ENCODE data around the gene RANBP1.
"Not testable (repeated sequence)": the region's sequence is repeated elsewhere in the genome, so short reads cannot be mapped to it uniquely, and the experiment has no call there.

Gene RANBP1

DNA sequence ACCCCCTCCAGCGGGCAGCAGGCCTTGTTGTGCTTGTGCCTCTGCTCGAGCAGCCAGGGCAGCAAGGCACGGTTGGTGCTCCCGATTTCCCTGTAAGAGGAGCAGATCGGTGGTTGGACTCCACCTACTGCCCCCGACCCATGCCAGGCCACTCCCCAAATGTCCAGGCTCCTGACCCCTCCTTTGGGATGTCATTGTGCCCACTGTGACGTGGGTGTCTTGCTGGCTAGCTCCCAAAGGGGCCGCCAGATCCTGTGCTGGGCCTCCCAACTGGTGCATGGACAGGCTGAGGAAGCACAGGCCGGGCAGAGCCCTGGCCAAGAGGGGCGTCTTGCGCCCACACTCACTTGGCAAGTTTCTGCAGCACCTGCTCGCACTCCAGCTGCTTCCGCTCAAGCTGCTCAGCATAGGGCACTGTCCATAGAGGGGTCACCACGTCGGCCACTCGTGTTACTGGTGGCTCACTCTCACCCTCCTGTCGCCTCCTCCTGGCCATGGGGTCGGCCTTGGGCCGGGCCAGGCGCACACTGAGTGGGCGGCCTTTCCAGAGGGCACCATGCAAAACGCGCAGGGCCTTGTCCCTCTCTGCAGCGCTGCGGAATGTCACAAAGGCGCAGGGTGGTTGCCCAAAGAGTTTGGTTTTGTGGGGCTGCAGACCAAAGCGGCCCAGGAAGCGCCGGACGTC, at the start of gene RANBP1:
Gene RANBP1, plus strand, starts transcription at position 414 of the 685 bp plus-strand sequence. Its CDS starts 81 bp downstream, at position 495.
- no peak for ATAC-seq

DNA sequence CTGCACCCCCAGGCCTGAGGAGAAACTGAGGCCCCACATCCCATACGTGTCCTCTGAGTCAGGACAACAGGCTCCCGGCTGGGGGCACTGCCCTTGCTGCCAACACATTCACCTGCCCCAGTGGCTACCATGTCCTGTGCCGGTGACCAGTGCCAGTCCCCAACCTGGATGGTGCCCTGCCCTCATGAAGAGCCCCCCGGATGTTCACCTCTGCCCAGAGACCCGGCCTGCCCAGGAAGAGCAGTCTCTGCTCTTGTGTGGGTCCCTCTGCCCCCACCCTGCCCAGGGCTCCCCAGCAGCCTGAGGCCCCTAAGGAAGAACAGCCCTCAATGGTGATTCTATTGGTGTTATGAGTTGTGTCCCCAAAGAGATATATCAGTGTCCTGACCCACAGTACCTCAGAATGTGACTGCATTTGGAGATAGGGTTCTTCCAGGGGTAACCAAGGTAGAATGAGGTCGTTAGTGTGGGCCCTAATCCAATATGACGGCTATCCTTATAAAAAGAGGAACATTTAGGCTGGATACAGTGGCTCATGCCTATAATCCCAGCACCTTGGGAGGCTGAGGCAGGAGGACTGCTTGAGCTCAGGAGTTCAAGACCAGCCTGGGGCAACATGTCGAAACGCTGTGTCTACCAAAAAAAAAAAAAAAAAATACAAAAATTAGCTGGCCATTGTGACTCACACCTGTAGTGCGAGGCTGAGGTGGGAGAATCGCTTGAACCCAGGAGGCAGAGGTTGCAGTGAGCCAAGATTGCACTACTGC, 49.1 kb upstream of the RANBP1 start:
- ATAC-seq = no peak

DNA sequence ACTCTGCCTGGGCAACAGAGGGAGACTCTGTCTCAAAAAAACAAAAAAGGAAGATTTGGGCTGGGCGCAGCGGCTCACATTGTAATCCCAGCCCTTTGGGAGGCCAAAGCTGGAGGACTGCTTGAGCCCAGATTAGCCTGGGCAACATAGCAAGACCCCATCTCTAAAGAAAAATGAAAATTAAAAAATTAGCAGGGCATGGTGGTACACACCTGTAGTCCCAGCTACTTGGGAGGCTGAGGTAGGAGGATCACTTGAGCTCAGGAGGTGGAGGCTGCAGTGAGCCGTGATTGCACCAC, 48.6 kb upstream of the RANBP1 start:
- ATAC-seq = not testable (repeated sequence)

DNA sequence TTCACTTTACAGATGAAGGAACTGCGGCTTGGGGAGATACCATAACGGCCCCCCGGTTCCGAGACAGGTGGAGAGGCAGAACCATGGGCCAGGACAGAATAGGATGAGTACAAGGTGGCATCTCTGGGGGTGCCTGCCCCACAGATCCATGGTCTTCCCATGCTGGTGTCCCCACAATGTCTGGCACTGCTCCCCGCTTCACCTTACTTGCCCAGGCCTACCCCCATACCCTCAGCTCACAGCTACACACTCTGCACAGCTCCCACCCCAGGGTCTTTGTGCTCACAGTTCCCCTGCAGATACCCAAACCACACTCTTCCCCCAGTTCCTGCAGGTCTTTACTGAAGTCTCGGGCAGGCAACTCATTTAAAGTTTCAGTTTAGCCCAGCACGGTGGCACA, 47.3 kb upstream of the RANBP1 start:
- ATAC-seq = no peak

DNA sequence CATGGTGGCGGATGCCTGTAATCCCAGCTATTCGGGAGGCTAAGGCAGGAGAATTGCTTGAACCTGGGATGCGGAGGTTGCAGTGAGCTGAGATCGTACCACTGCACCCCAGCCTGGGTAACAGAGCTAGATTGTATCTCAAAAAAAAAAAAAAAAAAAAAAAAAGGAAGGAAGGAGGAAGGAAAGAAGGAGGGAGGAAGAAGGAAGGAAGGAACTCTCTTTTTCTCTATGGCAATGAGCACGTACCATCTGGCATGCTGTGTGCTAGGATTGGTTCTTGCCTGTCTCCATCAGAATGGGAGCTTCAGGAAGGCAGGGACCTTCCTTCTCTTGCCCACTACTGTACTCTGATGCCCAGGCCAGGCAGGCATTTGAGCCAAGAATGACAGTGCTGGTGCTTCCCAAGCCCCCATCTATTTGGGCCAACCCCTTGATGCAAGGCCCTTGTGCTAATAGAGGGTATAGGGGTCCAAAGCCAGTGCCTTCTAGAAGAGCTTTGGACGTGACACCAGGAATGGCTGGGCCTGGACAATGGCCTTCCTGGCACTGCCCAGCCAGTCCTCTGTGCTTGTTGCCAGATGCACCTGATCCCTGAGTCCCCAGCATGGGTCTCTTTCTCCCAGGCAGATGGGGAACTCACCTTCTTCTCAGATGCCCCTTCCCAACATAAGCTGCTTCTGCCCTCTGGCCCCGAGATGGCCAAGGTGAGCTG, 46.4 kb upstream of the RANBP1 start:
- no peak for ATAC-seq

DNA sequence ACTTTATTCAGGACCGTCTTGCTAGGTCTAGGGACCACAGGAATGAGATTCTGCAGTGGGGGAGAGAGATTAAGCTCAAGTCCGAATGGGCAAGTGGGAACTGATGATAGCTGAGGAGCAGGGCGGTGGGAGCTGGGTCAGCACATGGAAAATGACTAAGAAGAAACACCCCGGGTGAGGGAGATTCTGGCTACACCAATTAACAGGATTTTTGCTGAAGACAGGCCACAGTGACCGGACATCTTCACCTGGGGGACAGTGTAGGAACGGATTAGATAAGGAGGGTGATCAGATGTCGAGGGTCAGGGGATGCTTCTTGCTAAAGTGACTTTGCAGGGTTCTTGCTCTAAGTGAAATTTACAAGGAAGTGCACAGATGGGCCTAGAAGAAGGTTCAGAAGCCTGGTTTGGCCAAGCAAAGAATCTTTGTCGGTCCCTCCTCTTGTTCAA, 44.4 kb upstream of the RANBP1 start:
- ATAC-seq = no peak

DNA sequence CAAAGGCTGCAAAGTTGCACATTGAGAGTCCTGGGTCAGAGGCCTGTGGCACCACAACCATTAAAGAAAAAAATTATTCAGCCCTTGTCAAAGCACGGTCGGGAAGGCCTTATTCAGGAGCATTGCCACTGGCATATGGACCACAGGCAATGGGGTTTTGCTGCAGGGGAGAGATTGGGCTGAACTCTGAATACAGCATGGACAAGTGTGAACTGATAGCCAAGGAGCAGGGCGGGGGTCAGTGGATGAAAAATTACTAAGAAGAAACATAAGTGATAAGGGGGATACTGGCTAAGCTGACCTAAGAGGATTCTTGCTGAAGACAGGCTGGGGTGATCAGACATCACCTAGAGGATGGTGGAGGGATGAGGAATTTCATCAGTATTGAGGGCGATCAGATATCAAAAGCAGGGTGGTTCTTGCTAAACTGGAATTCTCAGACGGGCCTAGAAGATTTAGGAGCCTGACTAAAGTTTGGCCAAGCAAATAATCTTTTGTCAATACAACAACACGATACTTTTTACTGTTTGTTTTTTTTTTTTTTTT, 39.2 kb upstream of the RANBP1 start:
- no peak for ATAC-seq

DNA sequence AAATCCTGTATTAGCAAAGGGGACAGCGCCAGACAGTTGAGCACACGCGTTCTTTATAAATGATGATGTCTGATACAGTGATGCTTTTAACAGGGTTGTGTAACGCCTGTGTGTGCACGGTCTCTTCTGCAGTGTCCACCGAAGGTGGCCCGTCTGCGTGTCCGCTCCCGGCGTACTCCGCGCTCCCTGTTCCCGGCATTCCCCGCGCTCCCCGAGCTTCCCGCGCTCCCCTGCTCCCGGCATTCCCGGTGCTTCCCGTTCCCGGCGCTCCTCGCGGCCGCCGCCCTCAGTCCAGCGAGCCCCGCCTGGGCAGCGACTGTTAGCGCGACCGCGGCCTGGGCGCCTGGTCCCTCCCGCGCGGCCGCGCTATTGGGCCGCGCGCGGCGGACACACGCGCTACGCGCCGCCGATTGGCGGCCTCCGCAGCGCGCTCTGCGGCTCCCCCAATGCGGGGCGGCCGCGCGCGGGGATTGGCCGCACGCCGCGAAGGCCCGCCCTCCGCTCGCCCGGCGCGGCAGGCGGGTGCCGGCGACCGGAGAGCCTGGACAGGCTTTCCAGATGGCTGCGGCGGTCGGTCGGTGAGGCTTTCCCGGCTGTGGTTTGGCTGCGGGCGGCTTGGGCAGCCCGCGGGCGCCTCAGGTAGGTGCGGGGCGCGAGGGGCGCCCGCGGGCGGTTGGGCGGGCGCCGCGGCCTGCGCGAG, 36.0 kb upstream of the RANBP1 start, which contains the start of gene DGCR8:
Gene DGCR8, plus strand, starts transcription at position 497 of the 700 bp plus-strand sequence. CDS start 5,723 bp downstream, outside the sequence.
- ATAC-seq = peak; percentile 93 to 95

DNA sequence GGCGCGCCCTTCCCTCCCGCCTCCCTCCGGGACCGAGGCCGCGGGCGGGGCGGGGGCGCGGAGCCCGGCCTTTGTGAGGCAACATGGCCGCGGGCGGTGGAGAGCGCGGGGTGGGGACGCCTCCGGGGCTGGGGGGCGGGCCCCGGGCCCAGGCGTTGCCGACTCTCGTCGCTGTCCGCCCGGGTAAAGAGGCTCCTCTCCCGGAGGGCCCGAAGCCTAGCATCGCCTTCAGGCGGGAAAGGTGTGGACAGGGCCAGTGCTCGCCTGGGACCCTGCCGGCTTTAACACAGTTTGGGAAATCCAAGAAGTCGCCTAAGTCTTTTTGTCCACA, 35.5 kb upstream of the RANBP1 start:
- peak; percentile 79 to 80 for ATAC-seq

DNA sequence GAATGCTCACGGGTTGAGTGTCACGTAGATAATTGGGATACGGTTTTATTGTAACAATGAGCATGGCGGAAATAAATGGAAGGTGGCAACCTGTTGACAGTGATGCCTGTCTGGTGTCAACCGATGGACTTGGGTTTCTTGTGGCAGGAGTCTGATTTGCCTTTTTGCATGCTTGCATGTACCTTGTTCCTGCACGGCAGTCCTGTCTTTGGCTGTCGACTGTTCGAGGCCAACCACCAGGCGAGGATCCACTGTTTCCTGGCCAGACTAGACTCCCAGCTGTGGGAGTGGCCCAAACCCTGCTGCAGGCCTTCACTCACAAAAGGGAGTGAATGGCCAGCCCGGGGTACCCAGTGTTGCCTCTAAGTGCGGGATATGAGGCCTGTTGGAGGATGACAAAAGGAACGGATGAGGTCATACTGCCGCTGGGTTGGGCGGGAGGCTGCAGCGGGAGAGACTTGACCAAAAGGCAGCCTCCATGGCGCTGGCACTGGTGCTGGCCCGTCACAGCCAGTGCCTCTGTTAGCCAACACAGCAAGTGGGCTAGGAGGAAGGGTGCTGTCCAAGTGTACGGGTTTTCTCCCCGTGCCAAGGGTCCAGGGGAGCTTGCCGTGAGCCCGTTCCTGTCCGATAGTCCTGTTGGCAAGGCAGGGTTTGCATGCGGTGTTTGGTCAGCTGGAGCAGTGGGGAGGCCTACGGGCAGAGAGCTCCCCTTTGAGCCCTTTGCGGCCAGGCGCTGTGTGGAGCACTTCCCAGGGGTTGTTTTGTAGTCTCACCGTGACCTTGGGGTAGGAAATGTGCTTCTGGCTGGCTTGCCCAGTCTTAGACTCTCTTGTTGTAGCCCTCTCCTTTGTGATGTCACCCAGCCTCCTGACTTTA, 34.9 kb upstream of the RANBP1 start:
- no peak for ATAC-seq

DNA sequence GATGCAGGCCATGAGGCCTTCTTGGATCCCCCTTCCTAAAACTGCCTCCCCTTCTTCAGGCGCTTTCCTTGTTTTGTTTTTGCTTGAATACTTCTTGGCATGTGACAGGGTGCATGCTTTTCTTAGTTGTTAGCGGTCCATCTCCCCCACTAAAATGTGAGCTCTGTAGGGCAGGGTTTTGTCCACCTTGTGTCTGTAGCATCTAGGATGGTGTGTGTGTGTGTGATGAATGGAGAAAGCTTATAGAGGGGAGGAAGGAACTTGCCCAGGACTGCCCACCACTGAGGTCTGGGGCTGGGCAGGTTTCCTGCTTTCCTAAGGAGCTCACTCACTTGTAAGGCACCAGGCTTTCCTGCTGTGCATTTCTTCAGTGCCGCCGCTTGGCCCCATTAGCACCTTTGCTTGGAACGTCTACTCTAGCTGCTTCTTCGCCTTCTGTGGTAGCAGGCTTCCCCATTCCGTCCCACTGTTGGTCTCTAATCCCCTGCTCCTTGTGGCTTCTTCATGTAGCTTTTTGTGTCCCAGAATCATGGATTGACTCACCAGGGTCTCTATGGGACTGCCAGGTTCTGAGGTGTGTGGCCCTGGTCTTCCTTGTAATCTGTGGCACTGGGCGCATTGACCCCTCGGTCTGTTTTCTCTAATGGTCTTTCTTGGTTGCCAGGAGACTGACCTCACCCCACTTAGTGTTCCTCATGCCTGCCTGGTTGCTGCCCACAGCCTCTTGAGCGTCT, 32.6 kb upstream of the RANBP1 start:
- no peak for ATAC-seq

DNA sequence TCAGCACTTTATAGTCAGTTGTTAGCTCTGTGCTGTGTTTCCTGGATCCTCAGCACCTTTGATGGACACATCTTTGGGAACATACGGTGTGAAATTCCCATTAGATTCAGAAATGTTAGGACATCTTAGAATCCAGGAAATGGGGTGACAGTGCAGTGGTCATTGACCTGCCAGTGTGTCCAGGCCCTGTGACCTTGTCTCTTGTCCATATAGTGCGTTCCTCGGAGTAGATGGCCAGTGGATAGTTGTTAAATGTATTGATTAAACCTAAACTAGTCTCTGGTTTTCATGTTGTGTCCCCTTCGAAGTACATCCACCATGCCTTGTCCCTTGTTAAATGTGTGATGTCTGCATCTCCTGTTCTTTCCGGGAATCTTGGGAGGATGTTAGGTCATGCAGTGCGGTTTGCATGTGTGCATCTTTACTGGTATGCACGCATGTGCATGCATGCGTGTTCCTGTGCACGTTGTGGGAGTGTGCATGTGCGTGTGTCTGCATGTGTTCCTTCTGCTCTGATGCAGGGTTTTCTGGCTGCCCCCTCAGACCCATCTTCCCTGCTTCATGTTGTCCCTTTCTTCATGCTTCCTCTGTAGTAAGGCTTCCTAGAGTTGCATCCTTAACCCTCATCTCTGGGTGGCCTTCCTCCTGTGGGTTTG, 31.9 kb upstream of the RANBP1 start:
- no peak for ATAC-seq

DNA sequence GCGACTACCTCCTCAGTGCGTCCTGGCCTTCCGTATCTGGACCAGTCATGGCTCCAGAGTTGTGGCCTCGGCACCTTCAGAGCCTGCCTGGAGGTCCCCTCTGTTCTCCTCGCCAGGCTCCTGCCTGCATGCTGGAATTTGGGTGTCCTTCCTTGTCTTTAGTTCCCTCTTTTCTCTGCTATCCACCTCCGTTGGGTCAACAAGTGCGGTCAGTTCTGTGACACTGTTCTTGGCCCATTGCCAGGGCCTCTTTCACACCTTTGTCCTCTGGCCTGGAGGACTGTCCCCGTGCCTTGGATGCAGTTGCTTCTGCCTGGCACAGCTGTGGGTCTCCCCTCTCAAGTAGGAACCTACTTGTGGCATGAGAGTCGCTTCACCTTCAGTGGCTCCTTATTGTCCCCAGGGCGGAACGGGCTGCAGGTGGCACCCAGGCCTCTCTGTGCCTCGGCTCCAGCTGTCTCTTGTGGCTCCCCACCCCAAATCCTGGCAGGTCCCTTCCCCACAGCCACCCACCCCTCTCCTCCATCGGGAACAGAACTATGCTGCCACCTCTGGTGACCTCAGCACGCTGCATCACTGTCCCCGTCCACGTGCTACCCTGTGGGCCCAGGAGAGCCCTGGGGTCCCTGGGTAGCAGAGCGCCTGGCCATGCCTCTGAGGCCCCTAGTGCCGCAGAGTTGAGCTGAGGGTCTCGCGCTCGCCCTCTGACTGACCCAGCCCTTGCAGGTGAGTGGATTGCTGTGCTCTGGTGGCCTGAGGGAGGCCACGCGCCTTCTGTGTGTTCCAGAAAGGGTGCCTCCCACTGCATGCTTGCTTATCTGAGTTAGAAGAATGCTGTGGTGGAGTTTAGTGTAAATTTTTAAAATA, 31.1 kb upstream of the RANBP1 start:
- no peak for ATAC-seq

DNA sequence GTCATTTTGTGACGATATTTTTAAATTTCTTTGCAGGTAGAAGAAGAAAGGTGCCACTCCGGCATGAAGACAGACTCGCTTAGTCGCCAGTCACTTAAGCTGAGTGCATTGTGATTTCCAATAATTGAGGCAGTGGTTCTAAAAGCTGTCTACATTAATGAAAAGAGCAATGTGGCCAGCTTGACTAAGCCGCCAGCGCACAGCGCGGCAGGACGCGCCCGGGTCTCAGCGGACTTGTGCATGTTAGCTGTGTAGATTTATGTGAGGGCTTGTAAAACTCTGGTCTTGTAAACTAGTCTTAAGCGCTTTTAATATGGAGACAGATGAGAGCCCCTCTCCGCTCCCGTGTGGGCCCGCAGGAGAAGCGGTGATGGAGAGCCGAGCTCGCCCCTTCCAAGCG, 30.3 kb upstream of the RANBP1 start:
- ATAC-seq = no peak

DNA sequence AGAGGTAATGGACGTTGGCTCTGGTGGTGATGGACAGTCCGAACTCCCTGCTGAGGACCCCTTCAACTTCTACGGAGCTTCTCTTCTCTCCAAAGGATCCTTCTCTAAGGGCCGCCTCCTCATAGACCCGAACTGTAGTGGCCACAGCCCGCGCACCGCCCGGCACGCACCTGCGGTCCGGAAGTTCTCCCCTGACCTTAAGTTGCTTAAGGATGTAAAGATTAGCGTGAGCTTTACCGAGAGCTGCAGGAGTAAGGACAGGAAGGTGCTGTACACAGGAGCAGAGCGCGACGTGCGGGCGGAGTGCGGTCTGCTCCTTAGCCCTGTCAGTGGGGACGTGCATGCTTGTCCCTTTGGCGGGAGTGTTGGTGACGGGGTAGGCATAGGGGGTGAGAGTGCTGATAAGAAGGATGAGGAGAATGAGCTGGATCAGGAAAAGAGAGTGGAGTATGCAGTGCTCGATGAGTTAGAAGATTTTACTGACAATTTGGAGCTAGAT, 29.8 kb upstream of the RANBP1 start:
- no peak for ATAC-seq

DNA sequence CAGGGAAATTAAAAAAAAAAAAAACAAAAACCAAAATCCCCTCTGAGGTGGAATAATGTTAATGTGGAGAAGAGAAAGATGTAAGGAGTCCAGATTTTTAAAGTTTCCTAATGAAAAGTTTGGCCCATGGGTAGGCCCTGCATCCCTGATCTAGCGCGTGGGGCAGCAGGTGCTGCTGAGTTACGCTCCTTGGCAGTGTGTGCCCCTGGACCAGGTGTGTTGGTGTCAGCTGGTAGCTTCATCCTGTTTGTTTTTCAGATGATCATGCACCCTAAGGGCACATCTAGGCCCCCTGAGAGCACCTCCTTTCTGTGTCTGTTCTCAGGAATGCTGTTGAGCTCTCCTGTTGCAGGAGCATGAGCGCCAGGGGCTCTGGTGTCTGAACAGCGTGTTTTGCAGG, 29.1 kb upstream of the RANBP1 start:
- no peak for ATAC-seq

DNA sequence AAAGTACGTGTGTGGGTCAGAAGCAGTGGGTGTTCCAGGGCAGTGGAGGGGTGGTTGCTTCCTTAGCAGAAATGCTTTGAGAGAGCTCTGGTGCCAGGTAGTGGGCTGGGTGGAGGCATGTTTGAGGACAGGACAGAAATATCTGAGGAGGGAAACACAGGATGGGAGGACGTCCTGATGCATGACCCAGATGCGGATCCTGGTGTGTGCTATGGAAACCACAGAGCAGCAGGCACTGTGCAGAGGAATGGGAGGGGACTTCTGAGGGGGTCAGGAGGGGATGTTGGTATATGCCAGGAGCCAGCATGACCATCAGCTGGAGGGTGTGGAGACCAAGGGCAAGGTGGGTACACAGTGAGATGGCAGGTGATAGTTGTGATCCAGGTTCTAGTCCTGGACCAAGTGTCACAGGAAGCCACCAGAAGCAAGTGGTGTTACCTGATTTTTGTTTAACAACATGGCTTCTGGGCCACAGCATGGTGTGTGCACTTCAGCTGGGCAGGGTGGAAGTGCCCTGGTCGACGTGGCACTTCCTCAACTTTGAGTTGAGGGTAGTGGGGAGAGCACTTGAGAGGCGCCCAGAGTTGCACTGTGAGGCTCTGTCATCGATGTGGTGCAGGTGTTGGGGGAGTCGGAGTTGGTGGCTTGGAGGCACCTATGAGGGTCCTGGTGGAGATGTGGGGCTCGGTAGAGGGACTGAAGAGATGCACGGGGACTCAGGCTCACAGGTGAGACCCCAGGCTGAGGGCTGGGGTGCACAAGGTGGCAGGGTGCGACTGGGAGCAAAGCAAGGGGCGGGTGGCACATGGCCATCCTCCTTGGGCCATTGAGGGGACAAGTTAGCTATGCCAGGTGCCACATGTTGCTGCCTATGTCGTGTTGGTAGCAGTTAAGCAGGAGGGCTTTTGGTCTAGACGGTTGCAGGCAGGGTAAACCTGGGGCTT, 28.3 kb upstream of the RANBP1 start:
- no peak for ATAC-seq

DNA sequence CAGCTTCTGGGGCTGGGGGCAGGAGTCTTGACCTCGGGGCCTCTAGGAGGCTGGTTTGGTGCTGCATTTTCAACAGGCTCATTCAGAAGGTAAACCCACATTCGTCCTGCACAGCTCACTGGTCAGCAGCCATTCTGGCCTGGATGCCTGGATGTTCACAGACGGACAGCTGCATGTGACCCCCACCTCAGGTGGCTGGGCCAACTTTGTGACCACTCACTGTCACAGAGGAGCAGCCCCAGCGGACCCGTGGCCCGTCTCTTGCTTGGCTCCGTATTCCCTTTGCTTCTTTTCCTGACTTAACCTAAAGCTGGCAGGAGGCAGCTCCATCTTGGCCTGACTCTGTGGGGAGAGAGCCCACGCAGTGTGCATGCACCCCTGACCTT, 27.6 kb upstream of the RANBP1 start:
- no peak for ATAC-seq

Data from activated CD4-positive, CD25-positive, alpha-beta regulatory T cell treated with anti-CD3 and anti-CD28 coated beads, Interleukin-2, amount 50 U/mL, for 24 hours (primary cell).